WTC11 (cell line): ENCODE results near the gene RAB7A. TPM values are rescaled to one million over a fixed set of nuclear protein-coding genes. Genes with fewer than 3 reads are reported as not detected.
A peak's percentile ranks its signal among the peaks of the same experiment; 100 is the strongest.

Source experiments
- ATAC-seq: fragments of 200-7000 bp; cut with Tn5 transposase; 2 replicates; pipeline ENCODE4 v1.10.0; 2021; ENCODE audit warnings: mild to moderate bottlenecking, moderate library complexity
- CTCF ChIA-PET: fragments of 300-600 bp; sonication (Branson Sonifier 250); formaldehyde crosslinking; loops from one replicate; lab custom pipeline; 2021; ENCODE audit warnings: antibody characterized with exemption; lab: Charles Lee
- POLR2A ChIA-PET: fragments of 350-600 bp; sonication (Branson Sonifier 250); formaldehyde crosslinking; loops from one replicate; lab custom pipeline; 2021; ENCODE audit warnings: antibody characterized with exemption; lab: Charles Lee
- DNase-seq: peaks from one replicate; pipeline ENCODE4 v3.0.0; 2021; ENCODE audit warnings: low spot score
- H3K27ac Mint-ChIP-seq: 2 replicates; pipeline ENCODE4 v1.8.0; 2021; ENCODE audit warnings: mixed read lengths
- H3K27me3 Mint-ChIP-seq: 2 replicates; pipeline ENCODE4 v1.8.0; 2021; ENCODE audit warnings: low read depth, mild to moderate bottlenecking, moderate library complexity, mixed read lengths
- H3K36me3 Mint-ChIP-seq: 2 replicates; pipeline ENCODE4 v1.8.0; 2021; ENCODE audit warnings: mixed read lengths
- H3K4me1 Mint-ChIP-seq: 2 replicates; pipeline ENCODE4 v1.8.0; 2022; ENCODE audit warnings: mixed read lengths
- H3K4me3 Mint-ChIP-seq: 2 replicates; pipeline ENCODE4 v1.8.0; 2021; ENCODE audit warnings: mild to moderate bottlenecking, moderate library complexity, mixed read lengths
- H3K9me3 Mint-ChIP-seq: 2 replicates; pipeline ENCODE4 v1.8.0; 2021; ENCODE audit warnings: mixed read lengths
- ARID4B ChIP-seq: sonication (generic); formaldehyde crosslinking; IDR thresholded peaks from 2 replicates; pipeline ENCODE4 v1.8.0; 2023; ENCODE audit warnings: missing genetic modification reagents, mild to moderate bottlenecking, borderline replicate concordance
- ATF2 ChIP-seq: sonication (generic); formaldehyde crosslinking; IDR thresholded peaks from 2 replicates; pipeline ENCODE4 v1.8.1; 2022; ENCODE audit warnings: low read depth, missing genetic modification reagents, borderline replicate concordance
- ATF6 ChIP-seq: sonication (generic); formaldehyde crosslinking; IDR thresholded peaks from 2 replicates; pipeline ENCODE4 v1.8.1; 2023; ENCODE audit warnings: mild to moderate bottlenecking, missing genetic modification reagents
- CTCF ChIP-seq: fragments of 200-600 bp; IDR thresholded peaks from 2 replicates; pipeline ENCODE4 v1.8.0; 2022; ENCODE audit warnings: antibody characterized with exemption
- IRF2 ChIP-seq: sonication (generic); formaldehyde crosslinking; IDR thresholded peaks from 2 replicates; pipeline ENCODE4 v1.8.0; 2022; ENCODE audit warnings: low read depth, missing genetic modification reagents, borderline replicate concordance
- RELA ChIP-seq: sonication (generic); formaldehyde crosslinking; IDR thresholded peaks from 2 replicates; pipeline ENCODE4 v1.8.1; 2022; ENCODE audit warnings: missing genetic modification reagents, mild to moderate bottlenecking, borderline replicate concordance
- SMAD4 ChIP-seq: sonication (generic); formaldehyde crosslinking; IDR thresholded peaks from 2 replicates; pipeline ENCODE4 v1.8.0; 2022; ENCODE audit warnings: mild to moderate bottlenecking, missing genetic modification reagents
- SOX15 ChIP-seq: fragments of 250-450 bp; sonication (Bioruptor Pico); IDR thresholded peaks from 2 replicates; pipeline ENCODE4 v1.9.0; 2021; ENCODE audit warnings: mild to moderate bottlenecking
- STAT6 ChIP-seq: sonication (generic); formaldehyde crosslinking; conservative IDR thresholded peaks from 2 replicates; pipeline ENCODE4 v1.8.1; 2023; ENCODE audit warnings: mild to moderate bottlenecking, low read depth, missing genetic modification reagents, moderate library complexity
- ZNF416 ChIP-seq: fragments of 250-450 bp; sonication (Bioruptor Pico); IDR thresholded peaks from 2 replicates; pipeline ENCODE4 v1.9.0; 2021; ENCODE audit warnings: mild to moderate bottlenecking, inconsistent platforms
- total RNA-seq: library from RNA; stranded (reverse); gene quantifications from 3 replicates; pipeline ENCODE4 v1.2.3, GENCODE V29; 2021

Gene RAB7A
- total RNA-seq, 1 experiment from 2014 or later, result 184 TPM

GRCh38 chr3:128709506-128710210, 16.3 kb upstream of the RAB7A start:
- H3K36me3 Mint-ChIP-seq, result no peaks in the 10 kb centered on the region
- TF ChIP-seq ZNF416 (no peak), ATF2 (CRISPR knock-in tag) (no peak), STAT6 (CRISPR knock-in tag) (no peak), ARID4B (CRISPR knock-in tag) (no peak), RELA (CRISPR knock-in tag) (no peak), SMAD4 (CRISPR knock-in tag) (no peak), IRF2 (CRISPR knock-in tag) (no peak), CTCF (no peak), SOX15 (CRISPR knock-in tag) (no peak), ATF6 (CRISPR knock-in tag) (no peak)
- ATAC-seq (peak; percentile 70), DNase-seq (no peak)
- no peak overlapping the region for H3K4me3 Mint-ChIP-seq
- ChIA-PET CTCF (interaction anchor here (0.7 to 2.5 kb wide), 3 partner anchors 11 to 29 kb away, joined by 3 to 11 read pairs (median 3); no protein-coding TSS in a partner anchor), POLR2A (interaction anchor here (1.1 kb wide), 1 partner anchor 16 kb away, joined by 3 read pairs; the partner anchor contains the start of gene RAB7A)
- peaks cover 2% of the 10 kb centered on the region; the same call in 1 of the 2 replicates for H3K27me3 Mint-ChIP-seq
- peaks cover 11% of the 10 kb centered on the region for H3K9me3 Mint-ChIP-seq
- no peak overlapping the region for H3K27ac Mint-ChIP-seq
- H3K4me1 Mint-ChIP-seq, result peaks cover 33% of the 10 kb centered on the region
